HG03442 (cell line): ENCODE data around the gene ZNF646.

Experiments used
- ATAC-seq: cut with Tn5 transposase; IDR thresholded peaks from one replicate; pipeline ENCODE4 v1.9.1; 2021; ENCODE audit warnings: mild to moderate bottlenecking, moderate library complexity; ENCODE audit not compliant: unreplicated experiment

Gene ZNF646, protein sequence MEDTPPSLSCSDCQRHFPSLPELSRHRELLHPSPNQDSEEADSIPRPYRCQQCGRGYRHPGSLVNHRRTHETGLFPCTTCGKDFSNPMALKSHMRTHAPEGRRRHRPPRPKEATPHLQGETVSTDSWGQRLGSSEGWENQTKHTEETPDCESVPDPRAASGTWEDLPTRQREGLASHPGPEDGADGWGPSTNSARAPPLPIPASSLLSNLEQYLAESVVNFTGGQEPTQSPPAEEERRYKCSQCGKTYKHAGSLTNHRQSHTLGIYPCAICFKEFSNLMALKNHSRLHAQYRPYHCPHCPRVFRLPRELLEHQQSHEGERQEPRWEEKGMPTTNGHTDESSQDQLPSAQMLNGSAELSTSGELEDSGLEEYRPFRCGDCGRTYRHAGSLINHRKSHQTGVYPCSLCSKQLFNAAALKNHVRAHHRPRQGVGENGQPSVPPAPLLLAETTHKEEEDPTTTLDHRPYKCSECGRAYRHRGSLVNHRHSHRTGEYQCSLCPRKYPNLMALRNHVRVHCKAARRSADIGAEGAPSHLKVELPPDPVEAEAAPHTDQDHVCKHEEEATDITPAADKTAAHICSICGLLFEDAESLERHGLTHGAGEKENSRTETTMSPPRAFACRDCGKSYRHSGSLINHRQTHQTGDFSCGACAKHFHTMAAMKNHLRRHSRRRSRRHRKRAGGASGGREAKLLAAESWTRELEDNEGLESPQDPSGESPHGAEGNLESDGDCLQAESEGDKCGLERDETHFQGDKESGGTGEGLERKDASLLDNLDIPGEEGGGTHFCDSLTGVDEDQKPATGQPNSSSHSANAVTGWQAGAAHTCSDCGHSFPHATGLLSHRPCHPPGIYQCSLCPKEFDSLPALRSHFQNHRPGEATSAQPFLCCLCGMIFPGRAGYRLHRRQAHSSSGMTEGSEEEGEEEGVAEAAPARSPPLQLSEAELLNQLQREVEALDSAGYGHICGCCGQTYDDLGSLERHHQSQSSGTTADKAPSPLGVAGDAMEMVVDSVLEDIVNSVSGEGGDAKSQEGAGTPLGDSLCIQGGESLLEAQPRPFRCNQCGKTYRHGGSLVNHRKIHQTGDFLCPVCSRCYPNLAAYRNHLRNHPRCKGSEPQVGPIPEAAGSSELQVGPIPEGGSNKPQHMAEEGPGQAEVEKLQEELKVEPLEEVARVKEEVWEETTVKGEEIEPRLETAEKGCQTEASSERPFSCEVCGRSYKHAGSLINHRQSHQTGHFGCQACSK (N-terminal part only)

DNA sequence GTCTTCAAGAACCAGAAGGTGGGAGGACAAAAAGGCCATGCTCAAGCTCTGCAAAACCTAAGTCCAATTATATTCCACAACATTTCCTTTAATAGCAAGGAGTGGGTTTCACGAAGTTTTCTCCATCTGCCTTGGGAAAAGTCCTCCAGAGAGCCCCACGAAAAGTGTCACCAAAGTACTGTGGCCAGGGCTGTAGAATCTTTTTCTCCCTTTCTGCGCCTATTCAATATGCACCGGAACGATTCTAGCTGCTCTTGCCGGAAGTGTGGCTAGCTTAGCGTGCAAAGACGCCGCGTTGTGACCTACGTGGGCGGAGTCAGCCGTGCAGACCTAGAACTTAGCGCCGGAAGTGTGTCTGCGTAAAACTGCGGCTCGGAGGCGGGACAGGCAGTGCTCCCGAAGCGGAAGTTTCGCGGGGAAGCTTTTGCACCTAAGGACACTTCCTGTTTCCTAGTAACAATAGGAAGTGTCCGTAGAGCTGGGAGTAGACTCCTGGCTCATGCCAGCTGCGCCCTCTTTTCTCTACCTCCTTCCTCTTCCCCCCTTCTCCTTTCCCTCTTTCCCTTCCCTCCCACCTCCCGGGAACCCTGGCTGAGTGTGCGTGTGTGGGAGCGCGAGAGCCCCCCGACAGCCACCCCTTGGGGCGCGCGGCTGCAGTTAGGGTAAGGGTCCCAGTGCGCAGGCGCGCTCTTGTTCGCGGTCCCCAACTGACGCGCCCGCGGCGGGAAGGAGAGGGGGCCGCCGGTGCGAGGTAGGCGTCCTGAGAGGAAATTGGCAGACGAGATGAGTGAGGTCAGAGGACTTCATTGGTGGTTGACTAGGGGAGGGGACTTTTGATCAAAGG, at the start of gene ZNF646, which contains the start of gene ZNF668:
Gene ZNF646, plus strand, starts transcription at position 453 of the 844 bp plus-strand sequence. CDS start 1,903 bp downstream, outside the sequence.
Gene ZNF668, minus strand, starts transcription at position 271 of the 844 bp plus-strand sequence. CDS start 9,781 bp downstream, outside the sequence.
- peak; percentile 66 for ATAC-seq

DNA sequence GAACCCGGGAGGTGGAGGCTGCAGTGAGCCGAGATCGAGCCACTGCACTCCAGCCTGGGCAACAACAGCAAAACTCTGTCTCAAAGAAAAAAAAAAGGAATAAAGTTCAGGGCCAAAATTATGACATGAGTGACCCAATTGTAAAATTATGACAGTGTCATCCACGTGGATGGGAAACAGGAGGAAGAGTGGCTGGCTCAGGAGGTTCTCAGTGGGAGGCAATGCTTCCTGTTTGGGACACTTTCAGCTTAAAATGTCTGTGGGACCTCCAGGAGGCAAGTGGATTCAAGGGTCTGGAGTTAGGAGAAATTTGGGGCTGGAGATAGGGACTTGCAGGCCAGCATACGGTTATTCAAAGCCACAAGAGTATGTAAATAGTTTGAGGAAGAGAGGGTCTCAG, 48.9 kb upstream of the ZNF646 start:
- ATAC-seq, result no peak

DNA sequence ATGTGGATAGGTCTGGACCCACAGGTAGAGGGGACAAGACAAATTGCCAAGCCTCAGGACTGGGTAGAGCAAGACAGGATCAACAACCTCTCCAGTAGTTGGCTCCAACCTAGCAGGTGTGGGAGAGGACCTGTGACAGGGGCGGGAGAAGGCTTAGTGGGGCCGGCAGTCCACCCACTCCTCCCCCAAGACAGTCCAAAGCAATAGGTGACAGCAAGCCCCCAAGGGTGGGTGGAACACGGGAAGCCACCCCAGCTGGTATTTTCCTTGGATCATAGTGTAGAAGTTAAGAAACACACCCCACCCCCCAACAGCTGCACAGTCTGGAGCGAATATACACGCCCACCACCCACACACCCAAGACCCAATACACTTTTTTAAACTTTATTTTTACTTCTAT, 45.0 kb upstream of the ZNF646 start:
- ATAC-seq, result no peak

DNA sequence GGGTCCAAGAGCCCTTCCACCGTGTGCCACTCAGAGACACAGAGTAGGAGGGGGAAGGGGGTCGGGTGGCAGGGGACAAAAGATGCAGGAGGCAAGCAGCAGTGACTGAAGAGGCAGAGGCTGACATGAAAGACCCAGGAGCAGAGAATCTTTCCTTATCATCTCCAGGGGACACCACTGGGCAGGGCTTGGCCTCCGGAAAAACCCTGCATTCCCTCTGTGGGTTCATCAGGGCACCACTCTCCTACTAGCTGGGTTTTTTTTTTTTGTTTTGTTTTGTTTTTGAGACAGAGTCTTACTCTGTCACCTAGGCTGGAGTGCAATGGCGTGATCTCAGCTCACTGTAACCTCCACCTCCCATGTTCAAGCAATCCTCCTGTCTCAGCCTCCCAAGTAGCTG, 42.9 kb upstream of the ZNF646 start:
- ATAC-seq, result no peak

DNA sequence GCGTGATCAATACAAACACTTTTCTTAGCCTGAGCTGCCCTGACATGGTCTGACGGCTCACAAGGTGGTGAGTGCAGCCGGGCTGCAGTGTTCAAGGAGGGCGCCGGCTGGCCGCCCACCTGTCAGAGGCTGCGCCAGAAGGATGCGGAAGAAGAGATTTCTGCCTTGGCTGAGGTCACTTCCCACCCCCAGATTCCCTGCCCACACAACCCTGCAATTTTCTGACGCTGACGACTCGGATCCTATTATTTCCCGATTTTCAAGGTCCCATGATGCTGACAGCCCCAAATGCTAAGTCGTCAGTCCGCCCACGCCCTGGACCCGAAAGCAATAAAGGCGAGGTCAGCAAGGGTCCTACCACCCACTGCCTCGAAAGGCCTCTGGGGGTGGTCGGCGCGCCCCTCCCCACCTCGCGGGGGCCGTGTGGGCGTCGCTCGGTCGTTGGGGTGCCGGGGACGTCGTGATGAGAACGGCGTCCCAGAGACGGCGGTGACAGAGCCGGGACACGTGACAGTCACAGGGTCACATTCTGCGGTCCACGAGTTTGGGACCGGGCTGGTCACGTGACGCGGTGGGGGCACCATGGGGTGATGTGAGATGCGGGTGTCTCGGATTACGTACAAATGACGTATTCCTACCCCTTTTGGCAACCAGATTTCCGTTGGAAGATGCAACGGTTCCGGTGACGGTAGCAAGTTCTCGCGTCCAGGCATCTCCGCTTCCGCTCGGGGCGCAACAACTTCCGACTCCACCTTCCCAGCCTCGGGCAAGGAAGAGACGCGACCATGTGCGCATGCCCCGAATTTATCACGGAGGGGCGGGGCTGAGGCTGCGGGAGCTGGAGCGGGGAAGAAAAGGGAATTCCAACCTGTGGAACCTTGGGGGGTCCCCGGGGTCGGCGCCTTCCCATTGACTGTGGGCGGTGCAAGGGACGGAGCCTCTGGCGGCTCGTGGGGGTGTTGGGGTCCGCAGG, 41.2 kb upstream of the ZNF646 start, which contains the start of gene STX4:
Gene STX4, plus strand, starts transcription at position 823 of the 973 bp plus-strand sequence. CDS start 248 bp downstream, outside the sequence.
- ATAC-seq, result peak; percentile 78

- ATAC-seq, result peak; percentile 33
These were observed 40.3 kb upstream of the ZNF646 start for GRCh38 chr16:31033709-31034492.

GRCh38 chr16:31036691-31037090, 37.5 kb upstream of the ZNF646 start:
- ATAC-seq, result no peak

DNA sequence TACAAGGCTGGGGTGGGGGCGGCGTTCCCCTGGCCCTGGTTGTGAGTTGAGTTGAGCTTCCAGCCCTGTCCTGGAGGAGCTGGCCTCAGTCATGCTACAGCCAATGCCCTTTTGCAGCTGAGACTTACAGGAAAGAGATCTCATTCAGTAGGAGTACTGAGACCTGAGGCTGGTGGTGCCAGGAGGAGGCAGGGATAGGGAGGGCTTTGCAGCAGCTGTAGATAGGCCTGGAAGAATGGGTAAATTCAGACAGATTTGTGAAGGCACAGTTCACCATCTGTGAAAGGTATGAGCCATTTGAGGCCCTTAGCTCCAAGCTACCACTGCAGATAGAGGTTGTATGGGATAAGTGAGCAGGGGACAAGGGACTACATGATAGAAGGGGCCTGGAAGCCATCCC, 35.2 kb upstream of the ZNF646 start:
- ATAC-seq, result no peak

DNA sequence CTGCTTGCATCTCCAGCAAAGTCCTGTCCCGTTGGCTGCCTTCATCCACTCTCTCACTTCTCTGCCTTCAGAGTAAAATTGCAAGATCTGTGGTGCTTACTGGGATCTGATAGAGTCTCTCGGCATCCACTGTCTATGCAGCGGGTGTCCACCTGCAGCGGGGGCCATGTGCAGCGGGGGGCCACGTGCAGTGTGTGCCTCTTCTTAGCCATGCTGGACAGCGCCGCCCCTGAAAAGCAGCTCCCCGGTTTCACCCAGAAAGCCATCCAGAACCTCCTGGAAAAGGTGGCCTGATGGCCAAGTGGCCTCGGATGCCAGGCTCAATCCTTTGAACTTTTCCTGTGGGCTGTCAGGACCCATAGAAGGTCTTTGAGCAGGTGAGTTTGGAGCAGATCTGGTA, 31.4 kb upstream of the ZNF646 start:
- no peak for ATAC-seq

DNA sequence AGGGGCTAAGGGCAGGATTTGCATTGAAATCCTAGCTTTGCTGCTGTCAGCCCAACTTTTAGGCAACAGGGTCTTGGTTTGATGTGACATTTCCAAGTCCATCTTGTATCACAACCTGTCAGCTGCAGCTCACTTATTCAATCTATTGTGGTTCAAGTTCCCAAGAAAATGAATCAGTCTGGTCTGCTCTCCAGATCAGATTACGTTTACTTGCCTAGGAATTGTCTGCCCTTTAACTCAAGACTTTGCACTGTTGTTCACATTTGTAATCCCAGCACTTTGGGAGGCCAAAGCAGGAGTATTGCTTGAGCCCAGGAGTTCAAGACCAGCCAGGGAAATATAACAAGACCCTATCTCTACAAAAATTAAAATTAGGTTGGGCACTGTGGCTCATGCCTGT, 30.9 kb upstream of the ZNF646 start:
- ATAC-seq, result no peak

DNA sequence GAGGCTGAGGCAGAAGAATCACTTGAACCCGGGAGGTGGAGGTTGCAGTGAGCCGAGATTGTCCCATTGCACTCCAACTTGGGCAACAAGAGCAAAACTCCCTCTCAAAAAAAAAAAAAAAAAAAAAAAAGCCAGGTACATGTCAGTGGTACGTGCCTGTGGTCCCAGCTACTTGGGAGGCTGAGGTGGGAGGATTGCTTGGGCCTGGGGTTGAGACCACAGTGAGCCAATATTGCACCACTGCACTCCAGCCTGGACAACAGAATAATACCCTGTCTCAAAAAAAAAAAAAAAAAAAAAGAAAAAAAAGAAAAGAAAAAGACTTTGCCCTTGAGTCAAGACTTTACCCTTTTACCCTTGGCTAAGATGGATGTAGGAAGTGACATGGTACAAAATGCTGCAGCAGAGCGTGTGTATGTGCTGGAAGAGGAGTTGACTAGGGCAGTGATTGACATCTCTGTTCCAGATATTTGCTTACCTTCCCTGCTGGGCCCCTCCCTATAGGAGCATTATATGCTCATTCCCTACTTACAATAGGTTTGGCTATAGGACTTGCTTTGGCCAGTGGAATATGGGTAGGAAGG, 30.2 kb upstream of the ZNF646 start:
- no peak for ATAC-seq

GRCh38 chr16:31050280-31051030, 23.8 kb upstream of the ZNF646 start:
- ATAC-seq, result no peak

DNA sequence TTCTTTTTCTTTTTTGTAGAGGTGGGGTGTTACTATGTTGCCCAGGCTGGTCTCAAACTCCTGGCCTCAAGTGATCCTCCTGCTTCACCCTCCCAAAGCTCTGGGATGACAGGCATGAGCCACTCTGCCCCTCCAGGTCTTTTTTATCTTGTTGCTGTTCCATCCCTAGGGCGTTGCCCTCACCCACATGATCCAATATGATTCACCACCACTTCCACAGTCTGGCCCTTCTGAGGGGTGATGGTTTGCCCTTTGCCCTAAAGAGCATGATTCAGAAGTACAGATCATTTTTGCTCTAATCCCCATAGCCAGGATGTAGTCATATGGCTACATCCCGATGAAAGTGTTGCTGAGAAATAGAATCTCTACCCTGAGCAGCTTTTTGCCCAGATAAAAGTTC, 22.1 kb upstream of the ZNF646 start:
- ATAC-seq, result no peak

DNA sequence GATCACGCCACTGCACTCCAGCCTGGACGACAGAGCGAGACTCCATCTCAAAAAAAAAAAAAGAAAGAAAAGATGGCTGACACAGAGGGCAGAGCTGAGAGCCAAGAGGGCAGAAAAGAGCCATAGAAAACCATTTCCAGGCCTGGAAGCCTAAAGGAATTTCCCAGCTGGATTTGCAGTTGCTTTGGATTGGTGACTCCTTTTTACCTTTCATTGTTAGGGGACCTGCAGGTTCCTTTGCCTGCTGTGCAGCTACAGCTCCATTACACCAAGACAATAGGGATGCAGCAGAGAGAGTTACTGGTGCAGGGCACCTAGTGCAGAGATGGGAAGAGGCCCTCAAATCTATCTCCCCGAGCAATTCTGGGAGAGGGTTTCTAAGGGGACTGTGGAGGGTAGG, 18.6 kb upstream of the ZNF646 start:
- ATAC-seq, result no peak

DNA sequence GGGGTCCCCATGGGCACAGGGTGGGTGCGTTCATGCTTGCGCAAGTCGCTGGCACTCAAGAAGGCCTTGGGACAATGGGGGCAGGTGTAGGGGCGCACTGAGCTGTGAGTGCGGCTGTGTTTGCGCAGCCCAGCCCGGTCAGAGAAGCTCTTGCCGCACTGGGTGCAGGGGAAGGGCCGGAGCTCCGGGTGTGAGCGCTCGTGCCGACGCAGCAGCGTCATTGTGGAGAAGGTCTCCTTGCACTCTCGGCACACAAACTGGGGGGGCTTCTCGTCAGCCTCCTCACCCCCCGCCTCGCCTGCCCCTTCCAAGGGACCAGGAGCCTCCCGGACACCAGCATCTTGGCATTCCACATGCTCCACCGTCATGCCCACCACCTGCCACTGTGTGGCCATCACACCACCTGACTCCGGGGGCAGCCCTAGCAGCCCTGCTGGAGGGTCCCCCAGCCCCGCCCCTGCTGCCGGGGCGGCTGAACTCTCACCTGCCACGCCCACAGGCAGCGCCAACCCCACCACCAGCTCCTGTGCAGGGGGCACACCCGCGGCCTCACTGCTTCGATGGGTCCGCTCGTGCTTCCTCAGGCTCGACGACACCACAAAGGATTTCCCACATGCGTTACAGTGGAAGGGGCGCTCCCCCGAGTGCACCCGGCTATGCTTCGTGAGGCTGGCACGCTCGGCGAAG, 13.0 kb upstream of the ZNF646 start:
- no peak for ATAC-seq

DNA sequence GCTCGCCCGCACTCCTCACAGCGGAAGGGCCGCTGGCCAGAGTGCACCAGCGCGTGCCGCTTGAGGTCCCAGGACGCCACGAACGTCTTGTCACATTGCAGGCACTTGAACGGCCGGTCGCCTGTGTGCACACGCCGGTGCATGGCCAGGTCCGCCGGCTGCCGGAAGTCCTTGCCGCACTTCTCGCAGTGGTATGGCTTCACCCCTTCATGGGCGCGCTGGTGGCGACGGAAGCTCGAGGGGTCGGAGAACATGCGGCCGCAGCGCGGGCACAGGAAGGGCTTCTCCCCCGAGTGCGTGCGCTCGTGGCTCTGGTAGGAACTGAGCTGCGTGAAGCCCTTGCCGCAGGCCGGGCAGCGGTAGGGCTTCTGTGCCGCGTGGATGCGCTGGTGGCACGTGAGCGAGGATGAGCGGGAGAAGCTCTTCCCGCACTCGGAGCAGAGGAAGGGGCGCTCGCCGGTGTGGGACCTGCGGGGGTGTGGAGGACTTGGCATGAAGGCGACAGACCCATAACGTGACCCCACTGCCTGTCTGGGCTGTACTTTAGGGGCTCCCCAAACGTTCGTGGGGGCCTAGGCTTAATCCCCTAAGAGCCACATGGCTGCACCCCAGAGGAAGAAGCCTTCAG, 12.3 kb upstream of the ZNF646 start:
- ATAC-seq, result no peak
